ENCODE measurements around the gene PGAM4.
"Not testable (repeated sequence)": the region's sequence is repeated elsewhere in the genome, so short reads cannot be mapped to it uniquely, and the experiment has no call there.

PGAM4 gene

DNA sequence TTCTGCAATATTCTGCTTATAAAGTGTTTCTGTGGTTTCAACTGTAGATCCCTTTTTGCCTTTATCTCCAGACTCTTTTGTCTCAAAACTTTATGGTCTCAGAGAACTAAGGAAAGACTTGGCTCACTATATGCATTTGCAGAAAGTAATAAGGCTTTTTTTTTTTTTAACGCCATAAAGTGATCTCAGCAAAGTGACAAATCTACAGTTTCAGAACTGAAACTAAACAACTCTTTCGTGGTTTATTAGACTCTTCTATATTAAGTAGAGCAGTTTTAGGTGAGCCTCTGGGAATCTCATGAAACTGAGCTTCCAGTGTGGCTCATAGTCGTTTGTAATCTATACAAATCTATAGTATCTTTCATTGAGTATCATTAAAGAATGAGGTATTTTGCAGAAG, 43.7 kb downstream of the PGAM4 start:
- DNase-seq (ENCODE audit: low read depth): no peak

DNA sequence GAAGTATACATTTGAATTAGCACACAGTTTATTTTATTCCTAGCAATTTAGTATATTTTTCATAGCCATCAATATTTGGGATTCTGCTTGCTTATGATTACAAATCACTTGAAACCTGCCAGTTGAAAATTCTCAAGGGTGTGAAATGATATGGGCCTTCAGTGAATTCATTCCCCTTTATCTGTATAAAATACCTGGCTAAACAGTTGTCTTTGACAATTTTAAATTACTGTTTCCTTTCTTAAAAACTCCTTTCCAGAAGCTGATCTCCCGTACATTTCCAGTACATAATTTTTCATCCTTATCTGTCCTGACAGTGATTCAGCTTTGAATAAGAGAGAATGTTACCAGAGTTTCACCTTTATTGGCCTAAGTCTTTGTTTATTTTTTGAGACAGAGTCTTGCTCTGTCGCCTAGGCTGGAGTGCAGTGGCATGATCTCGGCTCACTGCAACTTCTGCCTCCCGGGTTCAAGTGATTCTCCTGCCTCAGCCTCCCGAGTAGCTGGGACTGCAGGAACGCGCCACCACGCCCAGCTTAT, 45.0 kb downstream of the PGAM4 start:
- DNase-seq (ENCODE audit: low read depth): no peak

DNA sequence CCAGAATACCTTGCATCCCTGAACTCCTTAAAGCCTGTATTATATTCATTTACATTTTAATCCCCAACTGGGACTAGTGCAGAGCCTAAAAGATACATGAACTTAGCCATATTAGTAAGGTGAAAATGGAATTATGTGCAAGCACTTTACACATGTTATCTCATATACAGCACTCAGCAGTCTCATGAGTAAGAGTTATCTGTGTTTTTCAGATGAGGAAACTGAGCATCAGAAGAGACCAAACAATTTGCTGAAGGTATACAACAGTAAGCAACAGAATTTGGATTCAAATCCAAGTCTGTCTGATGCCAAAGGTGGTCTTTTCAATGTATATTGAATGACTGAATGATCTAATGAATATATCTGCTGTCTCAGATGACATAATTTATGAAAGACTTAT, 46.7 kb downstream of the PGAM4 start:
- DNase-seq (ENCODE audit: low read depth): no peak

DNA sequence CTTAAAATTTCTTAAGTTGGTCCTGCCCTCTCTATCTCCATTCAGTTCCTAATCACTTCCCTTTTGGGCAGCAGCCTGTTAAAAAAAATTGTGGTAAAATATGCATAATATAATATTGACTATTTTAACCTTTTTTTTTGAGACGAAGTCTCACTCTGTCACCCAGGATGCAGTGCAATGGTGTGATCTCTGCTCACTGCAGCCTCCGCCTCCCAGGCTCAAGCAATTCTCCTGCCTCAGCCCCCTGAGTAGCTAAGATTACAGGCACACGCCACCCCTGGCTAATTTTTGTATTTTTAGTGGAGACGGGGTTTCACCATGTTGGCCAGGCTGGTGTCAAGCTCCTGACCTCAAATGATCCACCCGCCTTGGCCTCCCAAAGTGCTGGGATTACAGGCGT, 50.1 kb downstream of the PGAM4 start:
- not testable (repeated sequence) for DNase-seq (ENCODE audit: low read depth)

DNA sequence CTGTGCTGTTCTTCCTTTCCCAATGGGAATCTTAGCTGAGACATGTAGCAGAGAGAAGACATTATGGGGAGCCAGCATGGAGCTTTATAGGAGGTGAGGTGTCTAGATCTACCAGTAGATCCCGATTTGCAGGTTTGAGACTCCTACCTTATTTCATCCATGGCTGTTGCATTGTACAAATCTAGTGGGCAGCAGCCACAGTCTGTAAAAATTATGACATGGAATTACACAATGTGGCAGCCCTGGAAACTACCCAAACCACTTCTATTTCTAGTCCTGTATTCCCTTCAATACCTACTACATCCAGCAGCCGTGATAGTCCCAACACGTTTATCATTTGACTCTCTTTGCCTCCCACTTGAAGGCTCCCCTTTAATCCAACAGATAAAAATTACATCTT, 50.9 kb downstream of the PGAM4 start:
- DNase-seq (ENCODE audit: low read depth): no peak
